Limb (tissue), 2 donors: ENCODE measurements around the gene FGF12.

Experiments
- DNase-seq, 2 donors: peaks; one replicate each; pipeline ENCODE4 v3.0.0-alpha.2; 2016; ENCODE audit errors: extremely low spot score in 2 of 2

Gene FGF12

DNA sequence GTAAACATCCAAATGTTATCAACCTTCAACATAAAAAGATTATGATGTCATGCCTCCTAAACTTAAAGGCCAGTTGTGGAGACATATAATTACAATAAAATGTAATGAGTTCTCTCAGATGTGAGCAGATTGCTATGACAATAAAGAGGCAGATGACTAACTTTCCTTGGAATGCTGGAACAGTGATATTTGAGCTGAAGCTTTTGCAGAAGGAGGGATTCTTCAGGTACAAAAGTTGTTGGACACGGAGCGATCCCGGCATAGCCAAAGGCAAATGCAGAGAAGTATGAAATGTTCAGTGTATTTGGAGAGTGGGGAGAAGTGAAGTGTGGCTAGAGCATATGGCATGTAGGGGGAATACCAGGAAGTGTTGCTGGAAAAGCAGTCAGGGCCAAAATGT, 520.1 kb downstream of the FGF12 start:
- no peak for DNase-seq

GRCh38 chr3:192194085-192194484, 533.3 kb downstream of the FGF12 start:
- DNase-seq = no peak

- DNase-seq = peak in 1 of 2 donors; percentile 55
These were observed 539.0 kb downstream of the FGF12 start for GRCh38 chr3:192188218-192188835.

DNA sequence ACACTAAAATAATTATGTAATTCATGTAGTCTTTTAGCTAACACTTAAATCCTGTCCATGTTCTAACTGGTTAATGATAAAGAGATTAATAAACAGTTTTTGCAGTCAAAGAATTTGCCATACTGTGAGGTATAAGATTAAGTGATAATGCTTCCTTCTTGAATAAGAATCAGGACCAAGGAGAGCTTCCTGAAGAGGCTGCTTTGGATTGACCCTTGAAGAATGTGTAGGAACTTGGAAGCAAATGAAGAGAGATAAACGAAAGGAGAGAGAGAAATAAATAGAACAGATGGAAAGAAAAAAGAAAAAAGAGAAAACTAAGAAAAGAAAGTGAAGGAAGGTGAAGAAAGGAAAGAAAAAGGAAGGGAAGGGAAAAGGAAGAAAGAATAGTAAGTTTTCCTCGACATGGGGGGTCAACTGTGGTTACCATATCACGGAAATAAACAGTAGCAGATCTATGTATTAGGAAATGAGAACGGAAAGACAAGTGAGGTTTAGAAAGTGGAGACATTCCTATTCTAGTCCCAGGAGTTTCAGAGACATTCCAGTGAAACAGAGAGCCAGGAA, 539.8 kb downstream of the FGF12 start:
- DNase-seq = no peak

- no peak for DNase-seq
These were observed 540.8 kb downstream of the FGF12 start for GRCh38 chr3:192186498-192186897.

- no peak for DNase-seq
These were observed 541.3 kb downstream of the FGF12 start for GRCh38 chr3:192186045-192186444.

- no peak for DNase-seq
These were observed 544.2 kb downstream of the FGF12 start for GRCh38 chr3:192183109-192183508.

GRCh38 chr3:192181151-192181550, 546.2 kb downstream of the FGF12 start:
- no peak for DNase-seq

DNA sequence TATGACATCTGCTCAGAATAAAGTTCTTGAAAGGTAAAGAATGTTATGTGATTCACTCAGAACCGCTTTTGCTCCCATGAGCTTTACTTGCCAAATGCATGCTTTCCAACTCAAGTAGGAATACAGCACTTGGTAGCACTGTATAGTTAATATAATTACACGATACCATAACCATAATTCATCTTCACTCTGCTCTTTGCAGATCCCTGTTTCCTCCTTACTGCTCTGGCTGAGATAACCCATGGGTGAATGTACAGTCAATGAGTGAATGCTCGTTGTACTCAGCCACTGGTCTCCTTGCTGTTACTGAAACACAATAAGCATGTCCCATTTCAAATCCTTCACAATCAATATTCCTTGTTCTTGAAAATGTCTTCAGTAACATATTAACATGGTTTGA, 550.0 kb downstream of the FGF12 start:
- no peak for DNase-seq

DNA sequence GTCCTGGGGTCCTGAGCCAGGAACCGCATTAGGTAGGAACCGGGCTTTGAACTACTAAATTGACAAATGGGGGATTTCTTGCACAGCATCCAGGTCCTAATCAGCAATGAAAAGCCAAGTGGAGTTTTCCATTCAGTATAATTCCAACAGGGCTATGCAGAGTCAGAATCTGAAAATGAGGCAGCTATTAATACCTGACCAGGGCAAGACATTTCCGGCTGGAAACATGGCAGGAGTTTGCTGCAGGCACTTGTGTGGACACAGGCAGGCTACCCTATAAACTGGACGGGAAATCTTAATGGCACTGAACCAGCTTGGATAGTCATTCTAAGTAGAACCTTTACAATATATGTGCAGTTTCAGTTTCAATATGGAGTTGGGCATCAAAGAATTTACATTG, 553.1 kb downstream of the FGF12 start:
- DNase-seq = no peak

- DNase-seq = no peak
These were observed 556.1 kb downstream of the FGF12 start for GRCh38 chr3:192171213-192171612.

DNA sequence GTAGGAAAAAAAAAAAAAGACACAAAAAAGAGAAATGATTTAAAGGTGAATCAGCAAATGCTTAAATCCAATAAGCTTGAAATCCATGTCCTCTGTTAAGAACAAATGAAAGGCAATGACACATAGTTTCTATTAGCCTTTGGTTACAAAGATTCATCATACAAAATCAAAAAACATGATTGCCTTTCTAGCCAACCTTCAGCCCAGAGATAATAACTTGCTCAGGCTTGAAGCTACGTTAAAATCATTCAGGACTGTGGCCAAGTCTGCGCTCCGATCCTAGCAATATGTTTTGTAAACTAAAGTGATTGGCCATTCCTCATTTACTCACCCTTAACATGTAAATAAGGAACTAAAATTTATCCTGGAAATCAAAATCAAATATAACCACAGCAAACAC, 556.7 kb downstream of the FGF12 start:
- DNase-seq = no peak

DNA sequence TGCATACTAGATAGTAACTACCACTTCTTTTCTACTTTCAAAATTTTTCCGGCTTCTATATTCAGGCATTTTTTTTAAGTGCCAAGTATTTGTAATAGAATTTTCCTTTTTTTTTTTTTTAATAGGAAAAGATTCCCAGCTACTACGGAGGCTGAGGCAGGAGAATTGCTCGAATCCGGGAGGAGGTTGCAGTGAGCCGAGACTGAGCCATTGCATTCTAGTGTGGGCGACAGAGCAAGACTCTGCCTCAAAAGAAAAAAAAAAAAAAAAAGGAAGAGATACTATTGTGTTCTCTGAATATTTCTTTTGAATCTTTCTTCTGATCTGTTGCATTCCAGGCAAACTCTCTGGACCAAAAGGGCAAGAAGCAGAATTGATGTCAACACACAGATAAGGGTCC, 557.3 kb downstream of the FGF12 start:
- no peak for DNase-seq

DNA sequence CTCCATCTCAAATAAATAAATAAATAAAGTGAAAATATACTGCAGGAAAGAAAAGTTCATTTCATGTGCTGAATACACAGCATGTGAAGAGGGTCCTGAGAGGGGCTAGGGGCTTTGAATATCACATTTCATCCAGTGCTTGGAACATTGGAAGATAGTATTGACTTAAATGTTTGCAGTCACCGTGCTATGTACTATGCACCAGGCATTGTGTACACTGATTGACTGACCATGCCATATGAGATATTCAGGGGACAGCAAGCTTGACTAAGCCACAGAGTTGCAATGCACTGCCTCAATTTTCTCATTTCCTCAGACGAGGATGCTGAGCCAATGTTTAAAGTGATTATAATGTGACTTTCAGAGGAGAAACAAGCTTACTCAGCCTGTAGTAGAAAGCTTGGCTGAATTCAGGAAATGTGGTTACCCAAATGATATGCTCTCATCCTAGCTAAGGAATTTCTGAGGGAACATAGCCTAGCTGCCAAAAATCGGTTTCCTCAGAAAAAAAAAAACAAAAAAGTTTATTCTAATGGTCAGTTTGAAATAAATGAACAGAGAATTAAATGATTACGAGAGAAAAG, 557.9 kb downstream of the FGF12 start:
- no peak for DNase-seq

DNA sequence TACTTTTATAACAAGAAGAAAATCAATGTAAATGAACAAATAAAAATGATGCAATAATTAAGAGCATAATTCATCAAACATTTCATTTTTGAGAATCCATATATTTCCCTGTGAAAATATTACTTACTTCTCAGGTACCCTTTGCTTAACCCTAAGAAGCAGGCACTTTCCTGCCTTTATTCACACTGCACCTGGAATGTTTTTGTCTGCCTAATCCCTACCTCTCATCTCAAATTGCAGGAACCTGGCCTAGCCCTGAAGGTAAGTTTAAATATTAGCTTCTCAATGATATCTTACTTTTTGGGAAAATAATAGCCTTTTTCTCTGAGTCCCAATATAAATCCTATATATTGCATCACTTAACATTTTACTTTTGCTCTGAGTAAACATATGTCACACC, 559.1 kb downstream of the FGF12 start:
- DNase-seq = no peak

DNA sequence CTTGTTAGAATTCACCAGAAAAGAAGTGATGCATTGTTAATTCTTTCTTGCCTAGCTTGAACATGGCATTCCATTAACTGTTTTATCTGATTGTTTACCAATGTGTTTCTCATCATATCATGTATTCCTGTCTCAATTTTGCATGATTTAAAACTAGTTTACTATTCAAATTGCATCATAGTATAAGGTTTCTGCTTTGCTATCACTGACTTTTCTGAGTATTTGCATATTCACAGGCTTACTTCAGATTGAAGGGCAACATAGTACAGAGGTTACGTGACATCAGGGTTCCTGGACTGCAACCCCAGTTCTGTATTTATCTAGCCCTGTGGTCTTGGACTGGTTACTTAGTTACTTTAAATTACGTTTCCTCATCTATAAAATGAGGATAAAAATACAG, 561.8 kb downstream of the FGF12 start:
- DNase-seq = no peak

- no peak for DNase-seq
These were observed 565.7 kb downstream of the FGF12 start for GRCh38 chr3:192161661-192162060.

DNA sequence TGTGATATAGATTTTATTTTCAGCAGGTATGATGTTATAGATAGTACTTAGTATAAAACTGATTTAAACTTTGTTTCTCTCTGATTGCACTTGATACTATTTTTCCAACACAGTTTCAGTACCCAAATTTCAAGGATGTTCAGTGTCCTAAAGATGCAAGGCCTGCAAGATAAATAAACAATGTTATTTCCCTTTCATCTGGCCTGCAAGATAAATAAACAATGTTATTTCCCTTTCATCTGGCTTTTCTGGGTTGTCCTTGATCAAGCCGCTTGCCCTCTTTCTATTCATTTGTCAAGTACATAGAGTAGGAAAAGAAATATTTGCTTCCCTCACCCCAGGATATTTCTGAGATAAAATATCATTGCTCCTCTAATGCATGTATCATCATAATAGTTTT, 571.0 kb downstream of the FGF12 start:
- no peak for DNase-seq

DNA sequence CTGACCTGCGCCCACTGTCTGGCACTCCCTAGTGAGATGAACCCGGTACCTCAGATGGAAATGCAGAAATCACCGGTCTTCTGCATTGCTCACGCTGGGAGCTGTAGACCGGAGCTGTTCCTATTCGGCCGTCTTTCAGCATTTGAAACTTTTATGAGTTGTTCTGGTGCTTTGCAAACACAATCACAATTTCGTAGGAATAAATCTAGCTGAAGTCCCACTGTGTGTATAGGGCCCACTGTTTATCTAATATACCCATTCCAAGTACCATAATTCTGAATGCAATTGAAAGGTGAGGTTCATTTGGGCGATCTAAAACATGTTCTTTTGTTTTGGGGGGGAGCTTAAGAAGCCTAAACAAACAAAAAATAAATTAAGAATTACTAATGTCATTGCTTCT, 572.1 kb downstream of the FGF12 start:
- DNase-seq = no peak

- no peak for DNase-seq
These were observed 594.1 kb downstream of the FGF12 start for GRCh38 chr3:192133271-192133670.

- peak in 1 of 2 donors; percentile 8 for DNase-seq
These were observed 596.7 kb downstream of the FGF12 start for GRCh38 chr3:192130534-192131132.

DNA sequence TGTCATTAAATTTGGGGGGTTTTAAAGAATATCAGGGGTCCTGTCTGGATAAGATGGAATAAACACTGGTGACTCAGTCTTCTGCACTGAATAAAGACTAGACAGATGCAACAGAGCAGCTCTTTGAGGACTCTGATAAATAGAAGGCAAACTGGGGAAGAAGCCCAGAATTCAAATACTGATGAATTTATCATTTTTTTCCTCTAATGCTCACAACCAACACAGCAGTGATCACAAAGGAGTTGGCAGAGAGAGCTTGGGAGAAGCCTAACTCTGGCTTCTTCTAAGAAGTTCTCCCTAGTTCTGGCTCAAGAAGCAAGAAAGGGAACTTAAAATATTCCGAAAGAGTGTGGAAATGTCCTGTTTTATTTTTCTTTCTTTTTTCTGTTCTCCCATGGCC, 597.8 kb downstream of the FGF12 start:
- DNase-seq = no peak

DNA sequence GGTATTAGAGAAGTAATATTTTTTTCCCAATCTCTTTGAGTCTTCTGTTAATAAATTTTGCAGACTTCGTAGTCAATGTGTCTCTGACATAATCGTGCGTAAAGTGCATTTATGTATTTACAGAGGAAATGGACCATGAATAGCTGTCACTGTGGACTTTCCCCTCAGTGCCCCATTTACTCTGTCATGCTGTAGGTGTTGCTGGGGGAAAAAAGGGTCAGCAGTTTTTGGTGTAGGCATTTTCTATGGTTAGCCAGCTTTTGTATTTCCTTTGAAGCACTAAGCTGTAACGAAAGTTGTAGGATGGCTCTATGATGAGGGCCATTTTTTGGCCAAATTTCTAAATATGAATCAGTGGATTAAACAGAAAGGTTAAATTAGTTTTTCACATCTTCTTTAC, 598.4 kb downstream of the FGF12 start:
- no peak for DNase-seq
